Spleen (tissue), 11 donors: ENCODE data around the gene DENND1A. TPM values are rescaled to one million over a fixed set of nuclear protein-coding genes. Genes with fewer than 3 reads are reported as not detected.

Experiments used
- DNase-seq: peaks from one replicate; pipeline ENCODE4 v3.0.0-alpha.2; 2020
- H3K27ac ChIP-seq, 8 donors: fragments of 200-600 bp; sonication (generic) in 7 of 8; 1 replicate in 4 of 8; 2 replicates in 4 of 8; pipeline versions ENCODE4 v1.5.0 to v1.8.0; 2016 to 2021; ENCODE audit warnings: inconsistent platforms in 4 of 8, mild to moderate bottlenecking in 4 of 8, moderate library complexity in 1 of 8
- H3K27me3 ChIP-seq, 7 donors: fragments of 200-600 bp; sonication (generic) in 6 of 7; replicated peaks in 1 of 7; 1 replicate in 4 of 7; 2 replicates in 3 of 7; pipeline versions ENCODE4 v1.5.0 to v1.8.0; 2016 to 2021; ENCODE audit warnings: inconsistent platforms in 3 of 7, mild to moderate bottlenecking in 1 of 7
- H3K36me3 ChIP-seq, 6 donors: fragments of 200-600 bp; sonication (generic) in 5 of 6; 1 replicate in 4 of 6; 2 replicates in 2 of 6; pipeline versions ENCODE4 v1.5.0 to v1.8.0; 2016 to 2021; ENCODE audit warnings: inconsistent platforms in 2 of 6
- H3K4me1 ChIP-seq, 6 donors: fragments of 200-600 bp; sonication (generic) in 5 of 6; 1 replicate in 3 of 6; 2 replicates in 3 of 6; pipeline versions ENCODE4 v1.5.0 to v1.8.0; 2016 to 2021; ENCODE audit warnings: inconsistent platforms in 3 of 6
- H3K4me3 ChIP-seq, 8 donors: fragments of 200-600 bp; sonication (generic) in 7 of 8; 1 replicate in 4 of 8; 2 replicates in 4 of 8; pipeline versions ENCODE4 v1.5.0 to v1.8.0; 2016 to 2021; ENCODE audit warnings: inconsistent platforms in 4 of 8, mild to moderate bottlenecking in 4 of 8, moderate library complexity in 2 of 8
- H3K9me3 ChIP-seq, 8 donors: fragments of 200-600 bp; sonication (generic) in 7 of 8; 1 replicate in 4 of 8; 2 replicates in 4 of 8; pipeline versions ENCODE4 v1.5.0 to v1.8.0; 2016 to 2021; ENCODE audit warnings: inconsistent platforms in 4 of 8
- CTCF ChIP-seq, 11 experiments: fragments of 200-600 bp in 7 of 11; fragments of 450-650 bp in 4 of 11; sonication (generic) in 4 of 11; IDR thresholded peaks in 8 of 11; conservative IDR thresholded peaks in 3 of 11; 1 replicate in 7 of 11; 2 replicates in 4 of 11; pipeline versions ENCODE4 v1.4.0 to v1.8.0; 2016 to 2021; ENCODE audit warnings: antibody characterized with exemption in 11 of 11, inconsistent platforms in 4 of 11, mild to moderate bottlenecking in 1 of 11
- POLR2A ChIP-seq, 3 donors: fragments of 450-650 bp; IDR thresholded peaks; one replicate each; pipeline ENCODE4 v1.5.1; 2017; ENCODE audit warnings: antibody characterized with exemption in 3 of 3, mild to moderate bottlenecking in 1 of 3
- POLR2AphosphoS5 ChIP-seq, 3 donors: sonication (generic); formaldehyde crosslinking; IDR thresholded peaks; one replicate each; pipeline ENCODE4 v1.5.1; 2017; ENCODE audit warnings: antibody characterized with exemption in 3 of 3
- WGBS, 5 donors: extraction: QIAGEN DNeasy Blood & Tissue Kit in 3 of 5; methylation state at CpG; one replicate each; pipeline versions ENCODE4 v1.1.5 to v1.1.7; 2013 to 2018; 5-methylcytosine and 5-hydroxymethylcytosine counted together
- intact Hi-C: fragments of 100-400 bp; cut with DNase I; formaldehyde crosslinking; loops from one replicate; pipeline ENCODE4 v1.15.0; 2023; ENCODE audit warnings: low total_unique reads
- polyA plus RNA-seq, 3 donors: library from polyadenylated mRNA; stranded (reverse); fragments of 200-250 nt; gene quantifications; one replicate each; pipeline ENCODE4 v1.2.1, GENCODE V29; 2013
- total RNA-seq, 7 donors: library from RNA; depleted of rRNA in 3 of 7; stranded (reverse); fragments of >200 nt in 3 of 7; fragmentation: NEBNext Ultra II Directional in 4 of 7; extraction: Animal tissue kit (Norgen Biotek cat#: 25700) in 4 of 7; gene quantifications; one replicate each; pipeline versions ENCODE4 v1.1.0 to v1.2.1, GENCODE V29; 2016 to 2021
- donor health status: healthy with polysubstance abuse.
- donor health status: DM: no; HTN: no; CAD: no; lungs with moderate emphysema.
- donor health status: DM: no; HTN: no; CAD: no.
- donor health status: Bipolar disorder and iron deficiency.
- donor health status: healthy.
- donor health status: DM: no; HTN: no; CAD: no.
- donor health status: DM: yes; HTN: yes; CAD: no.

Gene DENND1A
- total and polyA plus RNA-seq, 10 donors: 5.4 to 59.3 (median 48.8) TPM

GRCh38 chr9:123928533-123929176 is 1.3 kb downstream of the DENND1A start:
- H3K27ac ChIP-seq: peak overlapping the region; percentile 55 to 90 (median 82)
- peak overlapping the region; percentile 51 to 84 (median 66) for H3K4me3 ChIP-seq
- no peak for DNase-seq

GRCh38 chr9:123927625-123928532 is 2.0 kb downstream of the DENND1A start:
- Histone ChIP-seq H3K27me3 (no peaks in the 10 kb centered on the region), H3K4me3 (peak overlapping the region in 5 of 8 donors; percentile 11 to 84 (median 71)), H3K9me3 (peaks cover 0 to 7% (median 0%) of the 10 kb centered on the region in 8 donors), H3K36me3 (no peaks in the 10 kb centered on the region), H3K27ac (peak overlapping the region in 7 of 8 donors; percentile 71 to 90 (median 83)), H3K4me1 (peaks cover 20 to 63% (median 50%) of the 10 kb centered on the region in 6 donors)
- no peak for DNase-seq
- TF ChIP-seq POLR2A (IDR thresholded peaks at IDR 0.05) (no peak), POLR2AphosphoS5 (IDR thresholded peaks at IDR 0.05) (peak in 1 of 3 donors; percentile 32), CTCF (IDR thresholded peaks at IDR 0.05 in 8 of 11, conservative IDR thresholded peaks at IDR 0.05 in 3 of 11) (no peak)
- WGBS, 5 donors: 23 to 44% (median 31%) methylated on average over 5 of the region's 5 CpGs
- intact Hi-C loops: no loop called here

More at GRCh38 chr9:123928533-123929176, 1.3 kb downstream of the DENND1A start:
- H3K9me3 ChIP-seq: peaks cover 0 to 7% (median 0%) of the 10 kb centered on the region in 8 donors
- TF ChIP-seq CTCF (IDR thresholded peaks at IDR 0.05 in 8 of 11, conservative IDR thresholded peaks at IDR 0.05 in 3 of 11) (no peak), POLR2AphosphoS5 (IDR thresholded peaks at IDR 0.05) (no peak), POLR2A (IDR thresholded peaks at IDR 0.05) (no peak)
- H3K27me3 ChIP-seq: no peaks in the 10 kb centered on the region
- peaks cover 20 to 56% (median 47%) of the 10 kb centered on the region in 6 donors for H3K4me1 ChIP-seq
- intact Hi-C loops: no loop called here
- 26 to 43% (median 27%) methylated on average over 6 of the region's 6 CpGs for WGBS, 5 donors
- no peaks in the 10 kb centered on the region for H3K36me3 ChIP-seq

GRCh38 chr9:123926941-123927340 is 3.0 kb downstream of the DENND1A start:
- no peak for DNase-seq
- peaks cover 0 to 7% (median 0%) of the 10 kb centered on the region in 8 donors for H3K9me3 ChIP-seq
- WGBS, 5 donors: 68 to 82% (median 73%) methylated on average over 5 of the region's 5 CpGs
- no peak for TF ChIP-seq POLR2A (IDR thresholded peaks at IDR 0.05)
- TF ChIP-seq CTCF (IDR thresholded peaks at IDR 0.05 in 8 of 11, conservative IDR thresholded peaks at IDR 0.05 in 3 of 11): no peak
- no peak for TF ChIP-seq POLR2AphosphoS5 (IDR thresholded peaks at IDR 0.05)
- H3K27me3 ChIP-seq: no peaks in the 10 kb centered on the region
- intact Hi-C loops: no loop called here
- no peak overlapping the region for H3K4me3 ChIP-seq
- H3K27ac ChIP-seq: peak overlapping the region in 4 of 8 donors; percentile 81 to 90 (median 86)
- H3K4me1 ChIP-seq: peaks cover 20 to 72% (median 54%) of the 10 kb centered on the region in 6 donors
- no peaks in the 10 kb centered on the region for H3K36me3 ChIP-seq
